GM18507 (cell line): ENCODE measurements around the gene AOPEP.

Source experiments
- DNase-seq: peaks from one replicate; pipeline ENCODE4 v3.0.0; 2011; ENCODE audit warnings: low read depth; ENCODE audit not compliant: insufficient read length; ENCODE audit errors: extremely low spot score
- FAIRE-seq: peaks from 2 replicates; lab custom pipeline; 2011; peaks lifted over from hg19 to GRCh38; lab: Jason Lieb, UNC

The AOPEP gene

GRCh38 chr9:94919376-94920098 is 193.0 kb downstream of the AOPEP start:
- no peak for DNase-seq
- FAIRE-seq: no peak

GRCh38 chr9:94920420-94921091 is 194.1 kb downstream of the AOPEP start:
- DNase-seq (no peak), FAIRE-seq (no peak)

- DNase-seq (no peak), FAIRE-seq (no peak)
These were observed 194.6 kb downstream of the AOPEP start for GRCh38 chr9:94921092-94921471.

DNA sequence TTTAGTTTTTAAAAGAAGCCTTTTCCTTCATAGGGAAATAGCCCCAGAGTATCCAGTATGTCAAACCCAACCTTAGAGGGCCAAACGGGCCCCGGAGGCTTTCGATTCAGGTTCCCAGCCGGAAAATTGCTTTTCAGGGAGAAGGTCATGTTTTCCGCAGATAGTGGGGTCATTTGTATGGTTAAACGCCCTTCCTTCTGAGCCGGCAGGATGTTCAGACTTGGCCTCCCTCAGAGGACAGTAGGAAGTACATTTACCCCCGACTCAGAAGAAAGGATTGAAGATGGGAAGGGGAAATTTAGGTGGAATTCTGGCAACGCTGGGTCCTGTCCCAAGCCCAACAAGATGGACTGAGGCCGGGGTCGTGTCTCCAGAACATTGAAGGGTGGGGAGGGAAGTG is 195.2 kb downstream of the AOPEP start:
- no peak for FAIRE-seq
- no peak for DNase-seq

- FAIRE-seq: no peak
These were observed 195.7 kb downstream of the AOPEP start for GRCh38 chr9:94922098-94922607.

GRCh38 chr9:94922691-94923107 is 196.2 kb downstream of the AOPEP start:
- DNase-seq (no peak), FAIRE-seq (no peak)

More at GRCh38 chr9:94922098-94922607, 195.7 kb downstream of the AOPEP start:
- DNase-seq: no peak

GRCh38 chr9:94923326-94924089 is 197.0 kb downstream of the AOPEP start:
- DNase-seq: no peak
- no peak for FAIRE-seq

DNA sequence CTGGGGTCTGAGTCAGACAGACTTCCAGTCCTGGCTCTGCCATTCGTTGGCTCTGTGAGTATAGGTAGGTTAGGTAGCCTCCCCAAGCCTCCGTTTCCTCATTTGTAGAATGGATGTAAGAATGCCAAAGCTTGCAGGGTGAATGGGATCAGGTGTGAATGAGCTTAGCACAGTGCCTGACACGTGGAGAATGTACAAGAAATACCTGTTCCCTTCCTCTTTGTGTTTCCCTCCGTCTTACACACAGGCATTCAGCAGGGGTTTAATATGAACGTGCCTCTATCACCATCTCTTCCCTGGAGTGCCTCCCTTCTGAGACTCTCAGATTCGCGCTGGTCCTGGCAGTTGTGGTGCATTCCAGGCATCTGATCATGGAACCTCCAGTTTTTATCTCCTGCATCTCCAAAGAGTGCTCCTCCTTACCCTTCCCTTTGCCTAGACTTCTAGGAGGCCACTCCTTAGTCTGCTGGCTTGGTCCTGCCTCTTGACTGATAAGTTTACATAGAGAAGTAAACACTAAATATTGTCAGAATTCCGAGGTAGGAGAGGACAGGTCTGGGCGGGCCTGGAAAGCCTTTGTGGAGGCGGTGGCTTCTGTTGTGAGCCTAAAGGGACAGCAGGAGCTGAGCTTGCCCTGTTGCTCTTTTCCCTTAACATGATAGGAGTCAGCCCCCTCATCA is 199.4 kb downstream of the AOPEP start:
- DNase-seq: no peak
- no peak for FAIRE-seq

GRCh38 chr9:94926431-94926800 is 199.9 kb downstream of the AOPEP start:
- FAIRE-seq (no peak), DNase-seq (no peak)

GRCh38 chr9:94927048-94927761 is 200.7 kb downstream of the AOPEP start:
- DNase-seq (no peak), FAIRE-seq (no peak)

- no peak for DNase-seq
- no peak for FAIRE-seq
These were observed 201.5 kb downstream of the AOPEP start for GRCh38 chr9:94927762-94928670.

- FAIRE-seq: no peak
- no peak for DNase-seq
These were observed 202.3 kb downstream of the AOPEP start for GRCh38 chr9:94928691-94929368.

- FAIRE-seq (no peak), DNase-seq (no peak)
These were observed 202.9 kb downstream of the AOPEP start for GRCh38 chr9:94929369-94929756.

- DNase-seq (no peak), FAIRE-seq (no peak)
These were observed 204.6 kb downstream of the AOPEP start for GRCh38 chr9:94931036-94931633.

DNA sequence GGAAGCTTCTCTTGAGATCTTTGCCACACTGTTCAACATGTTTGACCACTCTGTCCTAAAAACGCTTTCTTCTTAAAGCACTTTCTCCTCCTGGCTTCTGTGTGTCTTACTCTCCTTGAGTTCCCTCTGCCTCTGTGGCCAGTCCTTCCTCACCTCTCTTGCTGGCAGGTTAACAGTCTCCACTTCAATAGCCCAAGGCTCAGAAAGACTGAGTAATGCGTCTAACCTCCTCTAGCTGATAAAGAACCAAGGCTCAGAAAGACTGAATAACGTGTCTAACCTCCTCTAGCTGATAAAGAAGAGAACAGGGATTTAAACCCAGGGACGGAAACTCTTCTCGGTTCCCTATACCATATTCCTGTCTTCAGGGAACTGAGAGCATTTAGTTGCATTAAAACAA is 205.2 kb downstream of the AOPEP start:
- no peak for DNase-seq
- no peak for FAIRE-seq

- DNase-seq (no peak), FAIRE-seq (no peak)
These were observed 206.4 kb downstream of the AOPEP start for GRCh38 chr9:94932652-94933510.

- FAIRE-seq (no peak), DNase-seq (no peak)
These were observed 207.0 kb downstream of the AOPEP start for GRCh38 chr9:94933511-94933828.
